GM21390 (cell line): ENCODE measurements around the gene RASA3.
"Not testable (repeated sequence)": the region's sequence is repeated elsewhere in the genome, so short reads cannot be mapped to it uniquely, and the experiment has no call there.

Experiments used
- ATAC-seq: cut with Tn5 transposase; IDR thresholded peaks from one replicate; pipeline ENCODE4 v1.9.1; 2021; ENCODE audit not compliant: unreplicated experiment

Gene RASA3, protein sequence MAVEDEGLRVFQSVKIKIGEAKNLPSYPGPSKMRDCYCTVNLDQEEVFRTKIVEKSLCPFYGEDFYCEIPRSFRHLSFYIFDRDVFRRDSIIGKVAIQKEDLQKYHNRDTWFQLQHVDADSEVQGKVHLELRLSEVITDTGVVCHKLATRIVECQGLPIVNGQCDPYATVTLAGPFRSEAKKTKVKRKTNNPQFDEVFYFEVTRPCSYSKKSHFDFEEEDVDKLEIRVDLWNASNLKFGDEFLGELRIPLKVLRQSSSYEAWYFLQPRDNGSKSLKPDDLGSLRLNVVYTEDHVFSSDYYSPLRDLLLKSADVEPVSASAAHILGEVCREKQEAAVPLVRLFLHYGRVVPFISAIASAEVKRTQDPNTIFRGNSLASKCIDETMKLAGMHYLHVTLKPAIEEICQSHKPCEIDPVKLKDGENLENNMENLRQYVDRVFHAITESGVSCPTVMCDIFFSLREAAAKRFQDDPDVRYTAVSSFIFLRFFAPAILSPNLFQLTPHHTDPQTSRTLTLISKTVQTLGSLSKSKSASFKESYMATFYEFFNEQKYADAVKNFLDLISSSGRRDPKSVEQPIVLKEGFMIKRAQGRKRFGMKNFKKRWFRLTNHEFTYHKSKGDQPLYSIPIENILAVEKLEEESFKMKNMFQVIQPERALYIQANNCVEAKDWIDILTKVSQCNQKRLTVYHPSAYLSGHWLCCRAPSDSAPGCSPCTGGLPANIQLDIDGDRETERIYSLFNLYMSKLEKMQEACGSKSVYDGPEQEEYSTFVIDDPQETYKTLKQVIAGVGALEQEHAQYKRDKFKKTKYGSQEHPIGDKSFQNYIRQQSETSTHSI

DNA sequence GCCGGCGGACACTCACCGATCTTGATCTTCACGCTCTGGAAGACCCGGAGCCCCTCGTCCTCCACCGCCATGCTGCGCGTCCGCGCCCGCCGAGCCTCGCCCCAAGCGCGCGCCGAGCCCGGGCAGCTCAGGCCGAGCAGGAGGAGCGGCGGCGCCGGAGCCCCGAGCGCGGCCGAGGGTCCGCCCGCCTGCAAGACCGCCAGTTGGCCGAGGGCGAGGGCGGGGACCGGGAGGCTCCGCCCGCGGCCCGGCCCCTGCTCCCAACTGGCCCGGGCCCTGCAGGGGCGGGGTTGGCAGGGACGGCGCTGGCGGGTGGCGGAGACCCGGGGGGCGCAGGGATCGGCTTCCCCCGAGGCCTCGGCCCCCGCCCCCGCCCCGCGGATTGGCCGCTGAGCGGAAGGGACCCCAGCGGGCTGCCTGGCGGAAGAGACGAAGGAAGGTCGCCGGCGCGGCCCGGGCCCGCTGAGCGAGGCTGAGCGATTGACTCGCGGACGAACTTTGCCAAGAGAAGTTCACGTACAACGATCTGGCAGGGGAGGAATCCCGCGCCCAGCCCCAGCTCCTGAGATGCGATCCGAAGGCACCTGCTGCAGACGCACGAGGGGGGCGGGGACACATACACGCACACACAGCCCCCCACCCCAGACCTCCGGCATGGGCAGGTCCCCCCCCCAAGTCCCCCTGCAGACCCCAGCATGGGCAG, at the start of gene RASA3:
TSS of gene RASA3 (minus strand) at position 205 of the 703 bp plus-strand sequence. CDS start at position 71, 134 bp downstream.
- ATAC-seq = peak; percentile 59

- ATAC-seq = no peak
These were observed 46.8 kb upstream of the RASA3 start, which contains the start of gene CFAP97D2 for GRCh38 chr13:114179087-114179658. CFAP97D2 (plus strand) TSS chr13:114179257; CDS start chr13:114179331, 74 bp downstream.

DNA sequence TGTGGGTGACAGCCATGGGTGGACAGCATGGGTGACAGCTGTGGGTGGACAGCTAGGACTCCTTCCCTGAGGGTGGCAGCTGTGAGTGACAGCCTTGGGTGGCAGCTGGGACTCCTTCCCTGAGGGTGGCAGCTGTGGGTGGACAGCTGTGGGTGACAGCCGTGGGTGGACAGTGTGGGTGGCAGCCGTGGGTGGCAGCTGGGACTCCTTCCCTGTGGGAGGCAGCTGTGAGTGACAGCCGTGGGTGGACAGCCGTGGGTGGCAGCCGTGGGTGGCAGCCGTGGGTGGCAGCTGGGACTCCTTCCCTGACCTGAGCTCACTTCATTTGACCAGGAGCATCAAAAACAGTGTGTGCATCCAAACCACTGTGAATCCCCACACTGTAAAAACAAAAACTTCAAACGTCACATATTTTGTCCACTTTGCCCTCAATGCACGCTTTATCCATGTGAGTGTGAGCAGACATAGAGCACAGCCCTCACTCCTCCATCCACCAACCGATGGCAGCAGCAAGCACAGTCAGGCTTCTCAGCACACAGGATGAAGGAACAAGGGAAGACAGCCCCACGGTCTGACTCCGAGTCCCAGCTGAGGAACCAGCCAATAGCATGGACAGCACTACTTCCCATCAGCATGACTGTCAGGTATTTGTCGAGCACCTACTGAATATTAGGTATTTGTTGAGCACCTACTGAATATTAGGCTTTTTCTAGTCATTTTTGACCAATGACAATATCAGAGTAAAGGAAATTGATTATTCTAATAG, 45.0 kb upstream of the RASA3 start:
- no peak for ATAC-seq

DNA sequence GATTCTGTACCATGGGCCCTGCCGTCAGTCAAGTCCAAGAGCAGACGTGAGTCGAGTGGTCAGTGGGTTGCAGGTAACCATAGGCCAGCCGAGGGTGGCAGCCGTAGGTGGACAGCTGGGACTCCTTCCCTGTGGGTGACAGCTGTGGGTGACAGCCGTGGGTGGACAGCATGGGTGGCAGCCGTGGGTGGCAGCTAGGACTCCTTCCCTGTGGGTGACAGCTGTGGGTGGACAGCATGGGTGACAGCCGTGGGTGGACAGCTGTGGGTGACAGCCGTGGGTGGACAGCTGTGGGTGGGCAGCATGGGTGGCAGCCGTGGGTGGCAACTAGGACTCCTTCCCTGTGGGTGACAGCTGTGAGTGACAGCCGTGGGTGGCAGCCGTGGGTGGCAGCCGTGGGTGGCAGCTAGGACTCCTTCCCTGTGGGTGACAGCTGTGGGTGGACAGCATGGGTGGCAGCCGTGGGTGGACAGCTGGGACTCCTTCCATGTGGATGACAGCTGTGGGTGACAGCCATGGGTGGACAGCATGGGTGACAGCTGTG, 44.0 kb upstream of the RASA3 start:
- not testable (repeated sequence) for ATAC-seq

DNA sequence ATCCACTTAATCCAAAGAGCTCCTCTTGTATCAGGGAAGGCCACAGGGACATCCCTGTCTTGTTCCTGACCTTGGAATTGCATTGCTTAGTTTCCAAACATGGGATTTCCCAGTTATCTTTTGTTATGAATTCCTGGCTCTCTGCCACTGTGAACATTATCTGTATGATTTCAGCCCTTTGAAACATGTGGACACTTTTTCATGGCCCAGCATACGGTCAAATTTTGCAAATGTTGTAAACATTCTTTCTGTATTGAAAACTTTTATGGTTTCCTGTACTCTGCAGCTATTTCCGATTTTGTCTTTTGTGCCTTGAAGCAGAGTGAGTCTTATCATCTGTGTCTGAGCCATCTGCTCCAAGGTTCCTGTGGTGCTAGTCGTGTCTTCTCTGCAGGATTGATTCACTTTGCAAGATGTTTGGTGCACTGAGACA, 42.1 kb upstream of the RASA3 start:
- no peak for ATAC-seq

DNA sequence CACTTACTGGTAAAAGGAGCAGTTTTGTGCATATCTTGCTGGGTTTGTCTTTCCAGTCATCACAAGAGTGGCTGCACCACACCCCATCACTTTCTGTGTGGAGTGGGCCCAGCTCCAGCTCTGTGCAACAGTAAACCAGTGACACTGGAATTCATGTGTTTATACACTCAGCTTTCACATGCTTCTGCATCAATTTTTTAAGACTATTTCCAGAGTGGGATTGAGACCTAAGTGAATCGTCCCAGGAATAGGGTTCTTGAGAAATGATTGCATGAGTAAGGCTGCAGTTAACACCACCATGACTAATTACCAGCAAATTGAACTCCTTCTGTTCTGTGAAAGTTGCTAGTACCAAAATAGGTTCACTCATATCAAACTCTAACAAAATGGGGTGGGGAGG, 41.3 kb upstream of the RASA3 start:
- no peak for ATAC-seq

DNA sequence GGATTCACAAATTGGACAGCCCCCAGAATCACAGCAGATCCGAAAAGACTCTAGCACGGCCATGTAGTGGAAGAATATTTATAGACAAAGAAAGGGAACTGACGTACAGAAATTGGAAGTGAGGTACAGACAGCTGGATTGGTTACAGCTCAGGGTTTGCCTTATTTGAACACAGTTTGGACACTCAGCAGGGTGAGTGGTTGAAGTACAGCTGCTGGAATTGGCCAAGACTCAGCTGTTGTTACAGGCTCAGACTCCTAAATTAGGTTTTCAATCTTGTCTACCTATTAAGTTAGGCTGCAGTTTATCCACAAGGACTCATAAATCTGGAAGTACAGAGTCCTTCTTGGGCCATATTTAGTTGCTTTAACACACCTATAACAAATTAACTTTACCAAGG, 40.8 kb upstream of the RASA3 start:
- no peak for ATAC-seq

GRCh38 chr13:114167885-114168284, 35.5 kb upstream of the RASA3 start:
- ATAC-seq = no peak

DNA sequence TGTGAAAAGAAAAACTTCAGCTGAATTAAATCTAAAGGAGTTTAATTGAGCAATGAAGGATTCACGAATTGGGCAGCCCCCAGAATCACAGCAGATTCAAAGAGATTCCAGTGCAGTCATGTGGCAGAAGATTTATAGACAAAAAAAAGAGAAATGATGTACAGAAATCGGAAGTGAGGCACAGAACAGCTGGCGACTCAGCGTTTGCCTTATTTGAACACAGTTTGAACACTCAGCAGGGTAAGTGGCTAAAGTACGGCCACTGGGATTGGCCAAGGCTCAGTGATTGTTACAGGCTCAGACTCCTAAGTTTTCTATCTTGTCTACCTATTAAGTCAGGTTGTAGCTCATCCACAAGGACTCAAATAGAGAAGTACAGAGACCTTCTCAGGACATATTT, 35.0 kb upstream of the RASA3 start:
- no peak for ATAC-seq

GRCh38 chr13:114166381-114167131, 34.1 kb upstream of the RASA3 start:
- ATAC-seq = no peak

GRCh38 chr13:114164681-114165429, 32.4 kb upstream of the RASA3 start:
- ATAC-seq = no peak

- ATAC-seq = no peak
These were observed 31.6 kb upstream of the RASA3 start for GRCh38 chr13:114164053-114164452.

DNA sequence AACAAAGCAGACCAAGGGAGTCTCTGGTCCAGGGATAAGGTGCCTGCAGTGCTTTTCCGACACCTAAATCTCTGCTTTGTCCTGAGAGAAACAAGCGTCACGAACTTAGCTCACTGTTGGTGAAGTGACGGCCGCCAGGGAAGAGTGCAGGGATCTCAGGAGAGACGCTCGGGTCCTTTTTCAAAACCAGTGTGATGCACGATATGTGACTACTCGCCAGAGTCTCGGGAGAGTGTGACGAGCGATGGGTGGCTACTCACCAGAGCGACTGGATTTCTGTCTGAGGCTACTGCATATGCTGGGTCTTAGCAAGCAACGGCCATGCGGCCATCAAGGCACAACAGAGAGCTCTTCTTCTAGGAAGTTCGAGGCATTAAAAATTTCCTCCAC, 30.1 kb upstream of the RASA3 start:
- ATAC-seq = no peak

DNA sequence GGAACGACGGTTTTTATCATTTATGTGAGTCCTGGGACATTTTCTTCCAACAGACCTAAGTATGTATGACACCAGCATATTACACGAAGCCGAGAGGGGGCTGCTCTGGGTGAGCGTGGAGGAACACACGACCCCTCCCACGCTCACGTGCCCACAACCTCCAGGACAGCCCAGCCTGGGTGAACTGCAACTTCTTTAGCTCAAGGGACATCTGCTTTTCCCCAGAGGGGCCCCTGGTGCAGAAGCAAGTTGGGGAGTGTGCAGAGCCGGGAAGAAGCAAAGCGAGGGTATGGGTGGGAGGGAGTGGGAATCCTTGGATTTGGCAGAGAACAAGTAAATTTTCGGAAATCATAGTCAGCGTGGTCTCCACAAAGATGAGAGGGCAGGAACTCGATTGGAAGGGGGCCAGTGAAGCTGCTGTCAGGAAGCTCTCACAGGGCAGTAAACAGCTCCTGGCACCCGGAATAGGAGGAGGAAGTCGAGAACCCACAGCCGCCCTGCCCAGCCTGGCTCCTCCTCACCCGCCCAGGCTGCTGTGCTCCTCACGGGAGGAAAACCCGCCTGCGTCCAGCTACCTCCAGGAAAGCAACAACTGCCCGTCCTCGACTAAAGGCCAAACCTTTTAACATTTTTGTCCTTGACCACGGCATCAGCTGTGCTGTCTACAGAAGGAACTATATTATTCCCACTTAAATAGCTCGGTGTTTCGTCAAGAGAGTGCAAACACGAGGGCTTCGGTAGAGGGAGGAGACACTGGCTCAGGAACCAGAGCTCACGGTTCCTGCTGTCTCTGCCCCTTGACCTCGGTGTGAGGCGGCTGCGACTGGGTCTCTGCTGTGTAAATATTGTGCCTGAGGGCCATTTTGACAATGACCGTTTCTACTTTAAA, 29.5 kb upstream of the RASA3 start:
- ATAC-seq = no peak

GRCh38 chr13:114161028-114161556, 28.7 kb upstream of the RASA3 start:
- ATAC-seq = no peak

DNA sequence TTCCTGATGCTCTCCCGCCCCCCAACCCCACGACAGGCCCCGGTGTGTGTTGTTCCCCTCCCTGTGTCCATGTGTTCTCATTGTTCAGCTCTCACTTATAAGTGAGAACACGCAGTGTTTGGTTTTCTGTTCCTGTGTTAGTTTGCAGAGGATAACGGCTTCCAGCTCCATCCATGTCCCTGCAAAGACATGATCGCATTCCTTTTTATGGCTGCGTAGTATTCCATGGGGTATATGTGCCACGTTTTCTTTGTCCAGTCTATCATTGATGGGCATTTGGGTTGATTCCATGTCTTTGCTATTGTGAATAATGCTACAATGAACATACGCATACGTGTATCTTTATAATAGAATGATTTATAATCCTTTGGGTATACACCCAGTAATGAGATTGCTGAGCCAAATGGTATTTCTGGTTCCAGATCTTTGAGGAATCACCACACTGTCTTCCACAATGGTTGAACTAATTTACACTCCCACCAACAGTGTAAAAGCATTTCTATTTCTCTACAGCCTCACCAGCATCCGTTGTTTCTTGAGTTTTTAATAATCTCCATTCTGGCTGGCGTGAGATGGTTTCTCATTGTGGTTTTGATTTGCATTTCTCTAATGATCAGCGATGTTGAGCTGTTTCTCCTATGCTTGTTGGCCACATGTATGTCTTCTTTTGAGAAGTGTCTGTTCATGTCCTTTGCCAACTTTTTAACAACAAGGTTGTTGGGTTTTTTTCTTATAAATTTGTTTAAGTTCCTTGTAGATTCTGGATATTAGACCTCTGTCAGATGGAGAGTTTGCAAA, 26.6 kb upstream of the RASA3 start:
- not testable (repeated sequence) for ATAC-seq
